Ecto neural progenitor cell (in vitro differentiated cells): Measurements from ENCODE around the gene ADAMTS7.
"Not testable (repeated sequence)": the region's sequence is repeated elsewhere in the genome, so short reads cannot be mapped to it uniquely, and the experiment has no call there.

ENCODE experiments used
- DNase-seq: peaks from one replicate; pipeline ENCODE4 v3.0.0-alpha.2; 2018; ENCODE audit warnings: low spot score

Gene ADAMTS7

DNA sequence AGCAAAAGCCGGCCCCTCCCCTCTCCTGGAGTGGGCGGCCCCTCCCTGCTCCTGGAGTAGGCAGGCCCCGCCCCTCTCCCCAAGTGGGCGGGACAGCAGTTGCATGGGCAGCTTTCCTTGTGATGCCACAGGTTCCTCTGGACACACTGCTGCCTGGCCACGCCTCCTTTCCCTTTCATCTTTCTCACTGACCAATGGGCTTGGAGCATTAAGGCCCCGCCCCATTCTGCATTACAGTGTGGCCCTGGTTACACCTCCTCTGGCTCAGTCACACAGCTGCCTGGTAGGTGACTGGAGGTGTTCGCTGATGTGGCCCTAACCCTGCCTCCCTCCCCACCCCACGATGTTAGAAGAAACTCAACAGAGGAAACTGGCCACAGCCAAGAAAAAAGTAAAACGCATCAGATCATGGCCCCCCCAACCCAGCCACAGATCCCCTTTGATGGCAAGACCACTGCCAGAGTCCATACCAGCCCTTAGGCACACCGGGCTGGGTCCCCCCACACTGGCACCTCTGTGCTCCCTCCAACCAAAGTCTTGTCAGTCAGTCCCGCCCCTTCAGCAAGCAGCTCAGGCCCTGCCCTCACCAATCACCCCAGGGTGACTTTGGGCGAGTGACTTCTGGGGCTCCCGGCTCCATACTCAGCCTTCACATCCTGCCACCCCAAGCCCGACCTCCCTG is 84.3 kb downstream of the ADAMTS7 start:
- peak; percentile 58 for DNase-seq

- DNase-seq = not testable (repeated sequence)
Observed at GRCh38 chr15:78719819-78720450, 91.3 kb downstream of the ADAMTS7 start.

- no peak for DNase-seq
Observed at GRCh38 chr15:78718837-78719236, 92.4 kb downstream of the ADAMTS7 start.

GRCh38 chr15:78717956-78718656 is 93.2 kb downstream of the ADAMTS7 start:
- DNase-seq = no peak

GRCh38 chr15:78716651-78717050 is 94.6 kb downstream of the ADAMTS7 start:
- no peak for DNase-seq

GRCh38 chr15:78715930-78716329 is 95.3 kb downstream of the ADAMTS7 start:
- no peak for DNase-seq

DNA sequence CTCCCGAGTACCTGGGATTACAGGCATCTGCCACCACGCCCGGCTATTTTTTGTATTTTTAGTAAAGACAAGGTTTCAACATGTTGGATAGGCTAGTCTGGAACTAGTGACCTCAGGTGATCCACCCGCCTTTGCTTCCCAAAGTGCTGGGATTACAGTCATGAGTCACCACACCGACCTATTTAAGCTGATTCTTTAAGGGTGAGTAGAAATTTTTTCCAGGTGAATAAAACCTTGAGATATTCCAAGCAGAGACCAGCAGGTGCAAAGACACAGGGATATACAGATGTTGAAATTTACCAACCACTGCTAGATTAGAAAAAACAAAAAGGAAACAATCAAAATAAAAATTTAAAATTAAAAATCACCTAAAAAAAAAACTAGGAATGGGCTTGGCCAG is 95.8 kb downstream of the ADAMTS7 start:
- DNase-seq = no peak

- DNase-seq = no peak
Observed at GRCh38 chr15:78714890-78715289, 96.4 kb downstream of the ADAMTS7 start.

DNA sequence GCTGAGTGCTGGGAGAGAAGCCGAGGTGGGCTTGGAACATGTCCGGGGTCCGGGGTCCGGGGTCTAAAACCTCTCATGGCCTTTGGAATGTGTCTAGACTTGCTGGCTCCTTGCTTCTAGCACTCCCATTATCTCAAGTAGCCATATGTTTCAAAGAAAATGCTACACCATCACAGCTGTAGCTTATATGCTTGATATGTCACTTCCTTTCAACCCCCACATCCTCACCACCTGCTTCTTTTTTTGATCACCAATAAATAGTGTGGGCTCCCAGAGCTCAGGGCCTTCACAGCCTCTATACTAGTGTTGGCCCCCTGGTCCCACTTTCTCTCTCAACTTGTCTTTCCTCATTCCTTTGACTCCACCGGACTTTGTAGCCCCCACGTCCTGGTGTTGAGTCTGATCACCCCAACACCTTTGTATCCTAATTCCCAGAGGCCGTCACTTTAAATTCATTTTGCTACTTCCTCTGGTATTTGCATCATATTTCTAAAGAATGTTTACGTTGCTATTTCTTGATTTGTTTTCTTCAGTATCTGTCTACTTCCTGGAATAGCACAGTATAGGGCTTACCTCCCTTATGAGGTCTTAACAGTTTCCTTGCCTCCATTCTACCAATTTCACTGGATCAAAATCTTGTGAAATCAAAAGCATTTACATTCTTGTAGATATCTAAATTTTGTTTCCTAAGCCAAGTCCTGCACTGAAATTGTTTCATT is 98.3 kb downstream of the ADAMTS7 start:
- no peak for DNase-seq

DNA sequence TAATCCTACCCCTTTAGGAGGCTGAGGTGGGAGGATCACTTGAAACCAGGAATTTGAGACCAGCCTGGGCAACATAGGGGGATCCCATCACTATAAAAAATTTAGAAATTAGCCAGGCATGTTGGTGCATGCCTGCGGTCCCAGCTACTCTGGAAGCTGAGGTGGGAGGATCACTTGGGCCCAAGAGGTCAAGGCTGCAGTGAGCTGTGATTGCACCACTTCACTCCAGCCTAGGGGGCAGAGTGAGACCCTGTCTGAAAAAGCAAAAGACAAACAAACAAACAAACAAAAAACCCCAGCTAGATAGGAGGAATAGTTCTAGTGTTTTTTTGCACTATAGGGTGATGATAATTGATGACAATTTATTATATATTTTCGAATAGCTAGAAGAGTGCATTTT is 99.6 kb downstream of the ADAMTS7 start:
- DNase-seq = no peak

DNA sequence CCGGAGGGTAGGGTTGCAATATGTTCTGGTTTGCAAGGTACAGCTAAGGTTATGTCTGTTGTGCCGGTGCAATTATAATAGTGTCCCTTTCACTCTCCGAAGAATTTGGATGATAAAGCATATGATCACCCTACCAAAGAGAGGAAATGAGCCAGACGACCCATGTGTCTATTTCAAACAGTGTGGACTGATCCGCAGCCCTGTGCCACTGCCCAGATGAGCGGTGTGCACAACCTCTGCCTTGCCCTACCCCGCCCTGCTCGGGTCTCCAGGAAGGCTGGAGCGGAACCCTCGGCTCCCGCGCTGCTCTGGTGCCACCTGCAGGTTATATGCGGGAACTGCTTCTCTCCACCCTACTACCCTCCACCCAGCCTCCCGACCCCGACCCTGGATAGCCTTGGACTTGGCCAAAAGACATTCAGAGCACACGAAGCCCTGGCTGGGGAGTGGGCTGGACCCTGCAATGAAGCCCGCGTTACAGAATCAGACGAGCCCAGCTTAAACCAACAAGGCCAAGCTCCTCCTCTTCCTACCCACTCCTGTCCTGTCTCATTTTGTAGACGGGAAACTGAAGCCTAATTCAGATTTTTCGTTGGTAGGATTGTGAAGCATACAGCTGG is 101.9 kb downstream of the ADAMTS7 start:
- DNase-seq = peak; percentile 88
